ENCODE results near the gene MCRIP2.
A peak's percentile ranks its signal among the peaks of the same experiment; 100 is the strongest.
"Not testable (repeated sequence)": the region's sequence is repeated elsewhere in the genome, so short reads cannot be mapped to it uniquely, and the experiment has no call there.

Gene MCRIP2, protein sequence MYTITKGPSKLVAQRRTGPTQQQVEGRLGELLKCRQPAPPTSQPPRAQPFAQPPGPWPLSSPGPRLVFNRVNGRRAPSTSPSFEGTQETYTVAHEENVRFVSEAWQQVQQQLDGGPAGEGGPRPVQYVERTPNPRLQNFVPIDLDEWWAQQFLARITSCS

DNA sequence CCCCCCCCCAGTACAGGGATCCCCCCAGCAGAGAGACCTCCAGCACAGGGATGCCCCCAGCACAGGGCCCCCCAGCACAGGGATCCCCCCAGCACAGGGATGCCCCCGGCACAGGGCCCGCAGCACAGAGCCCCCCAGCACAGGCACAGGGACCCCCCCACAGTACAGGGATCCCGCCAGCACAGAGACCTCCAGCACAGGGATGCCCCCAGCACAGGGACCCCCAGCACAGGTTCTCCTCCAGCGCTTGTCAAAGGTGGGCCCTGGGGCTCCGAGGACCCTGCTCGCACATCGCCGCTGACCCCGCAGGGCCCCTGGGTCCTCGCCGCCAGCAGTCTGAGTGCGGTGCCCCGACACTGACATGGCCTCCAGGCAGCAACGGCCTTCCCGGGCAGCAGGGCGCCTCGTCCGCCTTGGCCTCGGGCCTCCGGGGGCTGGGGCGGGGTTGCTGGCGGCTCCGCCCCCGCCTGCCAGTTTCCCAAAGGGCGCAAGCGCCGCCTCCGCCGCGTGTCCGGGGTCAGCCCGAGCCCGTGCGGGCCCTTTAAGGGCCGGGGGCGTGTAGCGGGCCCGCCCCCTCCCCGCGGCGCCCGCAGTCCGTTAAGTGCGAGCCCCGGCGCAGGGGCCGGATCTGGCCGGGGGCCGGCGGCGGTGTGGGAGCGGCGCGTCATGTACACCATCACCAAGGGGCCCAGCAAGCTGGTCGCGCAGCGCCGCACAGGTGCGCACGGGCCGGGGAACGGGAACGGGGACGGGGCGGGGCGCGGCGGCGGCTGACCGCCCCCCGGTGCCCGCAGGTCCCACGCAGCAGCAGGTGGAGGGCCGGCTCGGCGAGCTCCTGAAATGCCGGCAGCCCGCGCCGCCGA lies at the start of gene MCRIP2:
Gene MCRIP2 (plus strand): TSS at position 503 of the 863 bp plus-strand sequence. CDS start 164 bp downstream, at position 667.
- H3K4me1 ChIP-seq (ENCODE audit: insufficient read depth, low read length) = peaks cover 29% of the 10 kb centered on the region
- peak within 1 kb of the TSS; percentile 66 for H3K4me3 ChIP-seq (ENCODE audit: low read length)
- H3K9me3 ChIP-seq (ENCODE audit: low read length) = no peaks in the 10 kb centered on the region
- no peaks in the 10 kb centered on the region for H3K27me3 ChIP-seq (ENCODE audit: insufficient read depth, low read length)
- peak within 1 kb of the TSS; percentile 62 for H2AFZ ChIP-seq (ENCODE audit: low read depth, low read length)
- no peaks in the 10 kb centered on the region for H3K36me3 ChIP-seq (ENCODE audit: insufficient read depth, low read length)

DNA sequence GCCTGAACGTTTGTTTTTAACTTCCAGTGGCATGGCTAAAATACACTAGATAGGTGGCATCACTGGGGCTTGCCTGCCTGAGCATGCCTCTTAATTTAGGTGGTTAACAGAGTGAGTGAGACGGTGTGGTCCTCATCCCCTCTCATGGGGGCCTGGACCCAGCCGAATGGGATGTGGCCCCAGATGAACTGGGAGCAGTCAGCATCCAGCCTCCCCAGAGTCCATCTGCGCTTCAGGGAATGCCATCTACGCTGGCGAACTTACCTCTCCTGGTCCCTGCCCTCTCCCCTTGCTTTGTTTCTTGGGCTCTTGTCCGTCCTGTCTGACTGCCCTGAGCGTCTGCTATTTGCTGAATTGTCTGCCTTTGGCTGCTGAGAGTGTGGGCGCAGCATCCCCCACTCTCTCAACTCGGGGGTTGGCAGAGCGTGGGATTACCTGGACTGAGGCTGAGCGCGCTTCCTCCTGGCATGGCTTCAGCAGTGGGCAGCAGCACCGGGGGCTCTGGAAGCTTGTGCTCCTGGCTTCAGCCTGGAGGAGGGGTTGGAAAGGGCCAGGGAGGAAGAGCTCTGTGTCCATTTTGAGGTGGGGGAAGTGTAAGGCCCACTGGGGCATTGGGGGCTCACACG lies 49.6 kb upstream of the MCRIP2 start:
- peaks cover 9% of the 10 kb centered on the region for H3K36me3 ChIP-seq (ENCODE audit: insufficient read depth, low read length)
- peaks cover 24% of the 10 kb centered on the region for H3K4me1 ChIP-seq (ENCODE audit: insufficient read depth, low read length)
- no peaks in the 10 kb centered on the region for H3K27me3 ChIP-seq (ENCODE audit: insufficient read depth, low read length)
- H3K9me3 ChIP-seq (ENCODE audit: low read length) = no peaks in the 10 kb centered on the region
- no peak overlapping the region for H2AFZ ChIP-seq (ENCODE audit: low read depth, low read length)
- H3K4me3 ChIP-seq (ENCODE audit: low read length) = no peak overlapping the region

DNA sequence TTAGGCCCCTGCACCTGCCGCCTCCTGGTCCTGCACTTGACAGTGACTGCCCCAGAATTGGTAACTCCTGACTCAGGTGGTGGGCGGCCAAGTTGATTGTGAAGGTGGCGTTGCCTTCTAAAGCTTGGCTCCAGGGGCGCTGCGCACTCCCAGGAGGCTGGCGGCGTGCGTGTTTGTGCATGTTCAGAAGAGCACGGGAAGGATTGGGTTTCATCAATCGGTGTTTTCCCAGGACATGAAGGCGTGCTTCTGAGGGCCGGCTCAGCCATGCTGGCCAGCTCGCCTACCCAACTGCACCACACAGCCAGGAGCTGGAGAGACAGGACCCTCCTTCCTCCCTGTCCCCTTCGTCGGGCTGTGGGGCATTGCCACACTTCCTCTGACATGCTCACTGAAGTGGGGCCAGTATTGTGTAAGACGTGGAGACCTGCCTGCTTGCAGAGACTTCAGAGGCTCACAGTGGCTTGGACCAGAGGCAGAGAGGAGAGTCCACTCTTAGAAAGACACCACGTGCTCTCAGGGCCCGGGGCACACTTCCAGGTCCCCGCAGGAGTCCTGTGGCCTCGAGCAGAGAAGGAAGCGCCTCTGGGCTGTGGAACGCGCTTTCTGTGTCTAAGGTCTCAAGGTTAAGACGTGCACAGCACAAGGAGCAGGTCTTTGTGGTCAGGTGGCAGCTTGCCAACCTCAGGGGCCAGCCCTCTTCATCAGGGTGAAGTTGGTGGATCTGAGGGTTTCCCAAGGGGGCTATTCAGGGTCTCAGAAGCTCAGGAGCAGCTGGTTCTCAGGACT lies 48.9 kb upstream of the MCRIP2 start:
- H3K9me3 ChIP-seq (ENCODE audit: low read length) = no peaks in the 10 kb centered on the region
- no peaks in the 10 kb centered on the region for H3K27me3 ChIP-seq (ENCODE audit: insufficient read depth, low read length)
- no peak overlapping the region for H3K4me3 ChIP-seq (ENCODE audit: low read length)
- peaks cover 9% of the 10 kb centered on the region for H3K36me3 ChIP-seq (ENCODE audit: insufficient read depth, low read length)
- no peak overlapping the region for H2AFZ ChIP-seq (ENCODE audit: low read depth, low read length)
- H3K4me1 ChIP-seq (ENCODE audit: insufficient read depth, low read length) = peaks cover 20% of the 10 kb centered on the region

DNA sequence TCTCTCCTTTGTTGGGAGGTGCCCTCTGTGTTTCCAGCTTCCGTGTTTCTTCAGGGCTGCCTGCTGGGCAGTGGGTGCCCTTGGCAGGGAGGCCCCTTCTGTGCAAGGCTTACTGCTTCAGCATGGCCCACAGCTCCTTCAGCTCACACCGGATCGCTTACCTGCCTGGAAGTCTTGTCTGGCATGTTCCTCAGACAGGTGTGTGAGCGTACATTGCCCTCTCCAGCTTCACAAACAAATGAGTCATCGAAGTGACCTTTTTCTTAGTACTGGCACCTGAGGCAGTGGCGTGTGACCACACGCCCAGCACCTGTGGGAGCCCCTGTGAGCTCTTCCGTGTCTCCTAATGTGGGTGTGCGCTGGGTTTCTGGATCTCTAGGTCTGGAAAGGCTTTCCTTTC lies 48.2 kb upstream of the MCRIP2 start:
- H3K4me3 ChIP-seq (ENCODE audit: low read length) = no peak overlapping the region
- H3K9me3 ChIP-seq (ENCODE audit: low read length) = no peaks in the 10 kb centered on the region
- no peak overlapping the region for H2AFZ ChIP-seq (ENCODE audit: low read depth, low read length)
- H3K27me3 ChIP-seq (ENCODE audit: insufficient read depth, low read length) = no peaks in the 10 kb centered on the region
- peaks cover 9% of the 10 kb centered on the region for H3K36me3 ChIP-seq (ENCODE audit: insufficient read depth, low read length)
- peaks cover 13% of the 10 kb centered on the region for H3K4me1 ChIP-seq (ENCODE audit: insufficient read depth, low read length)

DNA sequence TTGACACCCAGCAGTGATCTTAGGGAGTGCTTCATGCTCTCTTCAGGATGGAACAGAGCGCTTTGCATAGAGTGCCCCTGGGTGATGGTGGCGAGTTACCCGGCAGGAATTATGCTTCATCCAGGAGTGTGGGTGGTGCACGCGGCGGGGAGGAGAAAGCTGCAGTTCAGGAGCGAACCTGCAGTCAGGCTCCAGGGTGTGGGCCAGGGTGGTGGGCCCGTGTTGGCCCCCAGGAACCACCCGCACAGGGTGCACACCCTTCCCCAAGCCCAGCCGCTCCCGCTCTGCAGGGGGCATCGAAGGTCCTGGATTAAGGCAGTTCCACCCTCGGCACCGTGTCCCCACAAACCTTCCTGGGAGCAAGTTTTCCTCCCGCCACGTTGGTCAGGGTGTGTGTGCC lies 47.8 kb upstream of the MCRIP2 start:
- H3K27me3 ChIP-seq (ENCODE audit: insufficient read depth, low read length) = no peaks in the 10 kb centered on the region
- no peaks in the 10 kb centered on the region for H3K9me3 ChIP-seq (ENCODE audit: low read length)
- H3K36me3 ChIP-seq (ENCODE audit: insufficient read depth, low read length) = peaks cover 11% of the 10 kb centered on the region
- no peak overlapping the region for H2AFZ ChIP-seq (ENCODE audit: low read depth, low read length)
- no peak overlapping the region for H3K4me3 ChIP-seq (ENCODE audit: low read length)
- H3K4me1 ChIP-seq (ENCODE audit: insufficient read depth, low read length) = peaks cover 12% of the 10 kb centered on the region

DNA sequence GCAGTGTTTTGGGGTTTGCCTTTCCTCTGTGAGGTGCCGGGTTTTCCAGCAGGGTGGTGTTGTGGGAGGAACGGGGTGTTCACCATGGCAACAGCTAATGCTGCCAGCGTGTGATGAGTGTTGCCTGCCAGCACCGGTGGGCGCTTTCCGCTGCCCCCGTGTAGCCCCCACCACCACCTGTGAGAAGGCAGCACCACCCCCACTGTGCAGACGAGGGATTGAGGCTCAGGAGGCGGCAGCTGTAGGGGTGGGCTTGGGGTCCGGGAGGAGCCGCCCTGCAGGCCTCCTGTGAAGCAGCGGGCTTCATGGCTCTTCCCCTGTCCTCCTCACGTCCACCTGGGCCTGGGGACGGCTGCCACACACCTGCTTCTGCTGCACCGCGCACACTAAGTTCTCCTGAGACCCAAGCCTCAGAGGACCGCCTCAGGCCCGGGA lies 46.5 kb upstream of the MCRIP2 start:
- Histone ChIP-seq H3K4me1 (ENCODE audit: insufficient read depth, low read length) (peaks cover 12% of the 10 kb centered on the region), H3K9me3 (ENCODE audit: low read length) (no peaks in the 10 kb centered on the region), H2AFZ (ENCODE audit: low read depth, low read length) (no peak overlapping the region), H3K4me3 (ENCODE audit: low read length) (no peak overlapping the region), H3K27me3 (ENCODE audit: insufficient read depth, low read length) (no peaks in the 10 kb centered on the region), H3K36me3 (ENCODE audit: insufficient read depth, low read length) (peaks cover 16% of the 10 kb centered on the region)

DNA sequence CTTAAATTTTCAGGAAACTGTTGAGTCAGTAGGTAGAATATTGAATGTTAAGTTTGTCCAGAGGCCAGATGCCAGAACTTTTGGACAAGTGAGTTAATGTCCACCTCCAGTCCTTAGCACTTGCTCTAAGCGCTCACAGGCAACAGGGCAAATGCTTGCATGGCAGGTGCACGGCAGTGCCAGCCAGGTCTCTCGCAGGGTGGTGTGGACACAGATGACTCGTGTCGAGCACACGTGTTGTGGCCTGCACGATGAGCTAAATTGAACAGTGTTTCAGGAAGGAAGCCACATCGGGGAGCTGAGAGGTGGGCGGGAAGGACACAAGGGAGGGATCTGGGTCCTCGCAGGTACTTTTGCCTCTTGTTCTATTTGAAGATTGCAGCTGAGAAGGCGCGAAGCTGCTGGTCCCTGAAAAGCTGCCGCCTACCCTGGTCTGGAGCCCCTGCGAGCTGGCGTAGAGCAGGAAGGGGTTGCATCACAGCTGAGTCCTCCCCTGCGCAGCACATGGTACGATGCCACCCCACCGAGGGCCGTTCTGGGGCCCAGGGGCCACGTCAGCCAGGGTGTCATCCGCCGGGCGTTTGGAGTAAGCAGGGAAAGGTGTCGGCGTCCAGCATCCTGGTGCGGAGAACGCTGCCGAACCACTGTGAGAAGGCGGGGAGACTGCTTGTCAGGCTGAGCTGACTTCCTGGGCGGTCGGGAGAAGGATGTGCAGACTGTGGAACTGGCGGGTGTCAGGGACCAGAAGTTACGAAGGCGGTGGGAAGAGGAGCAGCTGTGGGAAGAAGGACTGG lies 45.5 kb upstream of the MCRIP2 start:
- peaks cover 7% of the 10 kb centered on the region for H3K4me1 ChIP-seq (ENCODE audit: insufficient read depth, low read length)
- H3K36me3 ChIP-seq (ENCODE audit: insufficient read depth, low read length) = peaks cover 17% of the 10 kb centered on the region
- no peaks in the 10 kb centered on the region for H3K27me3 ChIP-seq (ENCODE audit: insufficient read depth, low read length)
- H3K9me3 ChIP-seq (ENCODE audit: low read length) = no peaks in the 10 kb centered on the region
- H2AFZ ChIP-seq (ENCODE audit: low read depth, low read length) = no peak overlapping the region
- no peak overlapping the region for H3K4me3 ChIP-seq (ENCODE audit: low read length)

DNA sequence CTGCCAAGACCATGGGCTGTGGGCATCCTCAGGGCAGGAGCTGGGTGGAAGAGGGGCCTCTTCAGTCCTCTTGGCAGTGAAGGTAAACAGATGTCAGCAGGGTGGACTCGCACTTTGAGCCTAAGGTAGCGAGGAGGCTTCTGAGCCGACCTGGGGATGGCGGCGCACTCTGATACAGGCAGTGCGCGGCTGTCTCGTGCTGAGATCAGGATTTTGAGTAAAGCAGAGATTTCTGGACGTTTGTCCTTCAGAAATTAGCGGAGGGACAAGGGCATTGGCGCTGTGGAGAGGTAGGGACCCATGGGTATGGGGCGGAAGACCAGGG lies 44.9 kb upstream of the MCRIP2 start:
- Histone ChIP-seq H3K4me3 (ENCODE audit: low read length) (no peak overlapping the region), H2AFZ (ENCODE audit: low read depth, low read length) (no peak overlapping the region), H3K4me1 (ENCODE audit: insufficient read depth, low read length) (peaks cover 5% of the 10 kb centered on the region), H3K27me3 (ENCODE audit: insufficient read depth, low read length) (no peaks in the 10 kb centered on the region), H3K9me3 (ENCODE audit: low read length) (no peaks in the 10 kb centered on the region), H3K36me3 (ENCODE audit: insufficient read depth, low read length) (peaks cover 17% of the 10 kb centered on the region)

DNA sequence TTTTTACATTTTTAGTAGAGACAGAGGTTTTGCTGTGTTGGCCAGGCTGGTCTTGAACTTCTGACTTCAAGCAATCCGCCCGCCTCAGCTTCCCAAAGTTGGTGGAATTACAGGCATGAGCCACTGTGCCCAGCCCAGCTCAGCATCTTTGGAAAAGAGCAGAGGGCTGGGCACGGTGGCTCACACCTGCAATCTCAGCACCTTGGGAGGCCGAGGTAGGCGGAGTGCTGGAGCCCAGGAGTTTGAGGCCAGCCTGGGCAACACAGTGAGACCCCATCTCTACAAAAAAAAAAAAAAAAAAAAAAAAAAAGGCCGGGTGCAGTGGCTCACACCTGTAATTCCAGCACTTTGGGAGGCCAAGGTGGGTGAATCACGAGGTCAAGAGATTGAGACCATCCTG lies 44.0 kb upstream of the MCRIP2 start:
- H3K4me3 ChIP-seq (ENCODE audit: low read length); H3K9me3 ChIP-seq (ENCODE audit: low read length); H2AFZ ChIP-seq (ENCODE audit: low read depth, low read length); H3K27me3 ChIP-seq (ENCODE audit: insufficient read depth, low read length); H3K4me1 ChIP-seq (ENCODE audit: insufficient read depth, low read length): not testable (repeated sequence)
- H3K36me3 ChIP-seq (ENCODE audit: insufficient read depth, low read length) = peaks cover 16% of the 10 kb centered on the region

DNA sequence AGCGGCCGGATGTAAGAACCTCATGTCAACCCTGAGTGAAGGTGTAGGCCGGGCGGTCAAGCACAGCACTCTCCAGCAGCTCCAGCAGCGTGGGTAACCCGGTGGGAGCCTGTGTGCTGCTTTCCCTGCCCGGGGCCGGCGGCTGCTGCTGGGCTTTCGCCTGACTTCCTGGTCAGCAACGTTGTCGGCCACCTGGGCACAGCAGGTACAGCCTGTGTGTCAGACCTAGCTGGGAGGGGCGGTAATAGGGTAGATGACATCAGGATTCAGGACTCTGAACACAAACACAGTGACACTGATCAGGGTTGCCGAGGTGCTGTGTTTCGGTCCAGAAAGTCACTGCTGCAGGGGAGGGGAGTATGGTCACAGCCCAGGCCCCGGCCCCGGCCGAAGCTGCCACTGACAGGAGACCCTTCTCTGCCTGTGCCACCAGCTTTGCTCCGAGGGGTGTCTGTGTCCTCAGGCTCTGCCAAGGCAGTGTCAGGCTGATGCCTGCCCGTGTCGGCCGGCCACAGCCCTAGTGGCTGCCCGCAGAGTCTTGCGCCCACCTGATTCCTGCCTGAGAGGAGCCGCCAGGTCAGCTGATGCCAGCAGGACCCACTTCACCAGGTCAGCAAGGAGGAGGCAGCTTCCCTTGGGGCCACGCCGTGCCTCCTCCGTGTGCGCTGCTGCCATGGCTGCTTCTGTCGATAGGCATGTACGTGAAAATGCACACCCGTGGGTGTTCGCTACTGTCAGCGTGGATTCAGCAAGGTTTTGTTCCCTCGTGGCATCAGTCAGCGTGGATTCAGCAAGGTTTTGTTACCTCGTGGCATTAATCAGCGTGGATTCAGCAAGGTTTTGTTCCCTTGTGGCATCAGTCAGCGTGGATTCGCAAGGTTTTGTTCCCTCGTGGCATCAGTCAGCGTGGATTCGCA lies 42.5 kb upstream of the MCRIP2 start:
- H3K36me3 ChIP-seq (ENCODE audit: insufficient read depth, low read length) = peaks cover 12% of the 10 kb centered on the region
- no peak overlapping the region for H3K4me3 ChIP-seq (ENCODE audit: low read length)
- H2AFZ ChIP-seq (ENCODE audit: low read depth, low read length) = no peak overlapping the region
- no peaks in the 10 kb centered on the region for H3K27me3 ChIP-seq (ENCODE audit: insufficient read depth, low read length)
- peaks cover 2% of the 10 kb centered on the region for H3K4me1 ChIP-seq (ENCODE audit: insufficient read depth, low read length)
- no peaks in the 10 kb centered on the region for H3K9me3 ChIP-seq (ENCODE audit: low read length)

DNA sequence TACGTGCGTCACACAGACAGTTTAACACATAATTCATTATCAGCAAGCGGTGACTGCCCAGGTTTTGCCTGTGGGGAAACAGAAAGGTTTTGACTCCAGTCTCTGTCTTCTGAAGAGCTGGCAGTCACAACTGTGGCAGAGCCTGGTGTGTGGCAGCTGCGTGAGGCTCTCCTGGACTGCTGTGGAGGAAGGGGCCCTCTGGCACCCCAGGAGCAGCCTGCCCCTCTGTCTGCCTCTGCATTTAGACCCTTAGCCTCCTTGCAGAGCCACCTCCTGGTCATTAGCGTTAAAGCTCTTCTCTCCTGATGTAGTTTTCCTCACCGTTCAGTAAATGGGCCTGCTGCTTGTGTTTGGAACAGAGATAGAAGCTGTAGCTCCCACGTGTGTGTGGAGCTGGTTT lies 40.8 kb upstream of the MCRIP2 start:
- Histone ChIP-seq H3K9me3 (ENCODE audit: low read length) (peaks cover 10% of the 10 kb centered on the region), H3K27me3 (ENCODE audit: insufficient read depth, low read length) (no peaks in the 10 kb centered on the region), H3K4me1 (ENCODE audit: insufficient read depth, low read length) (peaks cover 2% of the 10 kb centered on the region), H3K4me3 (ENCODE audit: low read length) (no peak overlapping the region), H3K36me3 (ENCODE audit: insufficient read depth, low read length) (peaks cover 11% of the 10 kb centered on the region), H2AFZ (ENCODE audit: low read depth, low read length) (no peak overlapping the region)

DNA sequence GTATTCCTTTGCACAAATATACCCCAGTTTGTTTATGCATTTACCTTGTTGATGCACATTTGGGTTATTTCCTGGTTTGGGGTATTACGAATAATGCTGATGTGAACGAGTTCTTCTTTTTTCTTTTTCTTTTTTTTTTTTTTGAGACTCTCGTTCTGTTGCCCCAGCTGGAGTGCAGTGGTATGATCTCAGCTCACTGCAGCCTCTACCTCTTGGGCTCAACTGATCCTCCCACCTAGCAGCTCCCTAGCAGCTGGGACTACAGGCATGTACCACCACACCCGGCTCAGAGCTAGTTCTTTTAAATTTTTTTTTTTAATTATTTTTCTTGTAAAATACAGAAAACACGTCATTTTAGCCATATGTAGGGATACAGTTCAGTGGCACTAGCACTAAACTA lies 37.7 kb upstream of the MCRIP2 start:
- peaks cover 7% of the 10 kb centered on the region for H3K36me3 ChIP-seq (ENCODE audit: insufficient read depth, low read length)
- peaks cover 2% of the 10 kb centered on the region for H3K4me1 ChIP-seq (ENCODE audit: insufficient read depth, low read length)
- H3K27me3 ChIP-seq (ENCODE audit: insufficient read depth, low read length) = no peaks in the 10 kb centered on the region
- H3K9me3 ChIP-seq (ENCODE audit: low read length) = peaks cover 17% of the 10 kb centered on the region
- H3K4me3 ChIP-seq (ENCODE audit: low read length) = no peak overlapping the region
- no peak overlapping the region for H2AFZ ChIP-seq (ENCODE audit: low read depth, low read length)
